Measurements from ENCODE around the gene TANGO6.
A peak's percentile ranks its signal among the peaks of the same experiment; 100 is the strongest.

GRCh38 chr16:69123910-69124309 lies 280.6 kb downstream of the TANGO6 start:
- TF ChIP-seq EZH2 (IDR thresholded peaks at IDR 0.05; ENCODE audit: low read length) (no peak), CTCF (optimal IDR thresholded peaks at IDR 0.05 in 1 of 3, IDR thresholded peaks at IDR 0.05 in 1 of 3, conservative IDR thresholded peaks at IDR 0.05 in 1 of 3; ENCODE audit: extremely low read depth in 1 of 3, insufficient read depth in 2 of 3, low read length in 3 of 3) (peak; percentile 15 to 63 (median 43))

All from keratinocyte (primary cell).